H1 (cell line): ENCODE measurements around the gene NELFE. TPM values are rescaled to one million over a fixed set of nuclear protein-coding genes. Genes with fewer than 3 reads are reported as not detected.
"Not testable (repeated sequence)": the region's sequence is repeated elsewhere in the genome, so short reads cannot be mapped to it uniquely, and the experiment has no call there.

ENCODE experiments used
- CTCF ChIA-PET: fragments of 300-600 bp; sonication (Branson Sonifier 250); formaldehyde crosslinking; loops from one replicate; lab custom pipeline; 2021; ENCODE audit not compliant: partially characterized antibody; lab: Charles Lee
- POLR2A ChIA-PET: fragments of 300-600 bp; sonication (Branson Sonifier 250); formaldehyde crosslinking; loops from one replicate; lab custom pipeline; 2021; ENCODE audit warnings: inconsistent platforms; ENCODE audit not compliant: partially characterized antibody; lab: Charles Lee
- DNase-seq, 2 experiments: peaks; one replicate each; pipeline versions ENCODE4 v3.0.0 to v3.0.0-alpha.2; 2010 to 2022; ENCODE audit warnings: low spot score in 2 of 2, low read depth in 1 of 2, mixed read lengths in 1 of 2
- FAIRE-seq: peaks from 2 replicates; lab custom pipeline; 2011; peaks lifted over from hg19 to GRCh38; lab: Jason Lieb, UNC
- H2AFZ ChIP-seq: 2 replicates; pipeline ENCODE4 v1.8.1; 2012; ENCODE audit warnings: low read length, inconsistent platforms
- H2AK5ac ChIP-seq: 2 replicates; pipeline ENCODE4 v1.6.1; 2013; ENCODE audit warnings: low read depth, low read length
- H2BK120ac ChIP-seq: replicated peaks from 2 replicates; pipeline ENCODE3; 2013; ENCODE audit warnings: low read depth, low read length, inconsistent platforms
- H2BK12ac ChIP-seq: 2 replicates; pipeline ENCODE4 v1.6.1; 2013; ENCODE audit warnings: low read depth, low read length
- H2BK15ac ChIP-seq: 2 replicates; pipeline ENCODE4 v1.6.1; 2013; ENCODE audit warnings: low read length
- H2BK20ac ChIP-seq: 2 replicates; pipeline ENCODE4 v1.6.1; 2013; ENCODE audit warnings: low read length
- H2BK5ac ChIP-seq: 2 replicates; pipeline ENCODE4 v1.6.1; 2013; ENCODE audit warnings: low read depth, low read length
- H3K14ac ChIP-seq: 2 replicates; pipeline ENCODE4 v1.6.1; 2013; ENCODE audit warnings: inconsistent platforms; ENCODE audit not compliant: insufficient read length
- H3K18ac ChIP-seq: 2 replicates; pipeline ENCODE4 v1.6.1; 2013; ENCODE audit warnings: low read length; ENCODE audit errors: extremely low read depth
- H3K23ac ChIP-seq: 2 replicates; pipeline ENCODE4 v1.6.1; 2013; ENCODE audit warnings: inconsistent platforms; ENCODE audit not compliant: insufficient read length
- H3K23me2 ChIP-seq: 2 replicates; pipeline ENCODE4 v1.6.1; 2013; ENCODE audit warnings: low read depth, low read length
- H3K27ac ChIP-seq: 2 replicates; pipeline ENCODE4 v1.6.1; 2011; ENCODE audit warnings: low read depth, low read length, inconsistent platforms
- H3K27me3 ChIP-seq, 4 experiments: replicated peaks in 1 of 4; 1 replicate in 1 of 4; 2 replicates in 3 of 4; pipeline versions ENCODE4 v1.6.1 to v1.8.1; 2011 to 2013; ENCODE audit warnings: low read length in 3 of 4, mild to moderate bottlenecking in 3 of 4, inconsistent platforms in 2 of 4, mixed read lengths in 2 of 4, moderate library complexity in 1 of 4; ENCODE audit not compliant: control insufficient read depth in 3 of 4, insufficient read depth in 3 of 4; ENCODE audit errors: extremely low read depth in 1 of 4
- H3K36me3 ChIP-seq, 4 experiments: 2 replicates each; pipeline versions ENCODE4 v1.6.1 to v1.8.1; 2011 to 2013; ENCODE audit warnings: mild to moderate bottlenecking in 4 of 4, low read length in 3 of 4, moderate library complexity in 2 of 4, control low read depth in 1 of 4, inconsistent platforms in 1 of 4; ENCODE audit not compliant: insufficient read depth in 4 of 4, control insufficient read depth in 2 of 4
- H3K4ac ChIP-seq: replicated peaks from 2 replicates; pipeline ENCODE3; 2013; ENCODE audit warnings: low read length, low read depth, mixed read lengths, inconsistent platforms; ENCODE audit not compliant: insufficient read length
- H3K4me1 ChIP-seq, 4 experiments: replicated peaks in 1 of 4; 1 replicate in 1 of 4; 2 replicates in 3 of 4; pipeline versions ENCODE4 v1.6.1 to v1.8.1; 2011 to 2013; ENCODE audit warnings: low read length in 3 of 4, inconsistent platforms in 2 of 4, mixed read lengths in 1 of 4; ENCODE audit not compliant: insufficient read depth in 4 of 4, control insufficient read depth in 3 of 4
- H3K4me2 ChIP-seq, 2 experiments: 2 replicates each; pipeline versions ENCODE4 v1.6.1 to v1.8.1; 2011 to 2013; ENCODE audit warnings: low read depth in 2 of 2, low read length in 2 of 2, control low read depth in 1 of 2, inconsistent platforms in 1 of 2, mild to moderate bottlenecking in 1 of 2; ENCODE audit not compliant: insufficient read depth in 1 of 2
- H3K4me3 ChIP-seq, 4 experiments: fragments of 200-600, 300-600 bp in 1 of 4; sonication (generic), shearing (Covaris generic), sonication (Bioruptor Twin) in 1 of 4; 2 replicates each; pipeline versions ENCODE4 v1.5.1 to v1.8.1; 2011 to 2016; ENCODE audit warnings: low read length in 4 of 4, low read depth in 3 of 4, control low read depth in 2 of 4, inconsistent platforms in 2 of 4, mild to moderate bottlenecking in 2 of 4, mixed read lengths in 1 of 4, moderate library complexity in 1 of 4; ENCODE audit not compliant: insufficient read depth in 2 of 4; ENCODE audit errors: extremely low read depth in 1 of 4
- H3K56ac ChIP-seq: replicated peaks from 2 replicates; pipeline ENCODE3; 2013; ENCODE audit warnings: low read depth, mild to moderate bottlenecking, mixed read lengths, low read length, inconsistent platforms; ENCODE audit not compliant: insufficient read length
- H3K79me1 ChIP-seq: 2 replicates; pipeline ENCODE4 v1.6.1; 2013; ENCODE audit warnings: low read depth, low read length, control low read depth
- H3K79me2 ChIP-seq, 2 experiments: 2 replicates each; pipeline versions ENCODE4 v1.6.1 to v1.8.1; 2012 to 2013; ENCODE audit warnings: low read length in 2 of 2, mild to moderate bottlenecking in 2 of 2, inconsistent platforms in 1 of 2; ENCODE audit not compliant: insufficient read depth in 2 of 2, control insufficient read depth in 1 of 2
- H3K9ac ChIP-seq, 4 experiments: replicated peaks in 1 of 4; 1 replicate in 1 of 4; 2 replicates in 3 of 4; pipeline versions ENCODE4 v1.6.1 to v1.8.1; 2011 to 2013; ENCODE audit warnings: low read depth in 3 of 4, low read length in 3 of 4, control low read depth in 2 of 4, mild to moderate bottlenecking in 2 of 4, moderate library complexity in 2 of 4, inconsistent platforms in 1 of 4; ENCODE audit errors: extremely low read depth in 1 of 4
- H3K9me3 ChIP-seq, 2 experiments: 2 replicates each; pipeline versions ENCODE4 v1.6.1 to v1.8.1; 2012 to 2013; ENCODE audit warnings: mild to moderate bottlenecking in 2 of 2, moderate library complexity in 2 of 2, control low read depth in 1 of 2, inconsistent platforms in 1 of 2, low read depth in 1 of 2, low read length in 1 of 2, mixed read lengths in 1 of 2; ENCODE audit not compliant: insufficient read depth in 2 of 2
- H4K20me1 ChIP-seq, 2 experiments: replicated peaks in 1 of 2; 2 replicates each; pipeline versions ENCODE3 to v1.8.1; 2011 to 2013; ENCODE audit warnings: inconsistent platforms in 2 of 2, low read length in 2 of 2, mild to moderate bottlenecking in 1 of 2; ENCODE audit not compliant: insufficient read depth in 2 of 2, control insufficient read depth in 1 of 2
- H4K5ac ChIP-seq: 2 replicates; pipeline ENCODE4 v1.6.1; 2013; ENCODE audit warnings: low read length, low read depth, mixed read lengths, inconsistent platforms; ENCODE audit not compliant: insufficient read length
- H4K8ac ChIP-seq: 2 replicates; pipeline ENCODE4 v1.8.0; 2013; ENCODE audit warnings: mild to moderate bottlenecking, moderate library complexity, low read length, inconsistent platforms; ENCODE audit not compliant: insufficient read depth; ENCODE audit errors: extremely low read depth
- H4K91ac ChIP-seq: replicated peaks from 2 replicates; pipeline ENCODE3; 2013; ENCODE audit warnings: low read length, mixed read lengths, inconsistent platforms; ENCODE audit not compliant: insufficient read length
- WGBS, 2 experiments: shearing (Covaris generic) in 1 of 2; methylation state at CpG; one replicate each; pipeline versions ENCODE4 v1.1.6 to v1.1.7; 2013 to 2015; ENCODE audit warnings: low lambda C conversion rate in 2 of 2, mixed read lengths in 2 of 2, inconsistent platforms in 1 of 2, low coverage in 1 of 2, missing lambda C conversion rate in 1 of 2; ENCODE audit not compliant: insufficient replicate concordance in 2 of 2, insufficient coverage in 1 of 2, insufficient read length in 1 of 2; ENCODE audit errors: extremely low coverage in 1 of 2, missing lambda C conversion rate in 1 of 2; 5-methylcytosine and 5-hydroxymethylcytosine counted together
- polyA plus RNA-seq, 7 experiments: library from polyadenylated mRNA; depleted of rRNA in 3 of 7; stranded (reverse) in 5 of 7; unstranded in 2 of 7; fragments of >200 nt in 5 of 7; fragments of 200-250 nt in 2 of 7; gene quantifications; 1 replicate in 5 of 7; 2 replicates in 1 of 7; 4 replicates in 1 of 7; pipeline versions ENCODE4 v1.2.1 to v1.2.3, GENCODE V29; 2011 to 2013; ENCODE audit warnings: missing spikeins in 2 of 7, mixed read lengths in 2 of 7
- total RNA-seq: library from RNA; stranded (reverse); fragmentation: NEBNext Ultra II Directional; extraction: Animal tissue kit (Norgen Biotek cat#: 25700); gene quantifications from 2 replicates; pipeline ENCODE4 v1.2.1, GENCODE V29; 2021

The NELFE gene
- total and polyA plus RNA-seq, 2 of the 8 experiments (the other 6 are each of a cell fraction or from before 2014, with no cell fraction given) = 49.2 to 71.5 TPM

GRCh38 chr6:32005991-32006529, 47.3 kb upstream of the NELFE start:
- H3K4me3 ChIP-seq, H3K9ac ChIP-seq, H4K91ac ChIP-seq, H2AK5ac ChIP-seq, H4K20me1 ChIP-seq, H3K23me2 ChIP-seq, H4K5ac ChIP-seq, H3K79me2 ChIP-seq, H3K18ac ChIP-seq, H2BK5ac ChIP-seq, H4K8ac ChIP-seq, H2AFZ ChIP-seq, H3K36me3 ChIP-seq, H3K79me1 ChIP-seq, H3K4ac ChIP-seq, H3K27ac ChIP-seq, DNase-seq, H2BK12ac ChIP-seq, H3K27me3 ChIP-seq, H3K4me1 ChIP-seq, CTCF ChIA-PET, H3K14ac ChIP-seq, H3K23ac ChIP-seq, H3K4me2 ChIP-seq, H2BK15ac ChIP-seq, POLR2A ChIA-PET, FAIRE-seq, H3K56ac ChIP-seq, H3K9me3 ChIP-seq, H2BK120ac ChIP-seq, H2BK20ac ChIP-seq: not testable (repeated sequence)
- 79% methylated on average over 3 of the region's 8 CpGs; no CpG with 5 or more reads in 1 of the 2 experiments for WGBS, 2 experiments

- WGBS, 2 experiments = no CpG with 5 or more reads among the region's 9 CpGs
- H2AK5ac ChIP-seq, H3K18ac ChIP-seq, H3K23me2 ChIP-seq, H4K20me1 ChIP-seq, H2BK5ac ChIP-seq, H3K4ac ChIP-seq, H3K14ac ChIP-seq, H2BK120ac ChIP-seq, H3K27me3 ChIP-seq, H2AFZ ChIP-seq, H3K4me1 ChIP-seq, H3K56ac ChIP-seq, H3K9ac ChIP-seq, H2BK12ac ChIP-seq, H3K23ac ChIP-seq, H3K79me1 ChIP-seq, H4K8ac ChIP-seq, H2BK15ac ChIP-seq, H3K27ac ChIP-seq, H3K4me2 ChIP-seq, H3K36me3 ChIP-seq, H4K91ac ChIP-seq, H4K5ac ChIP-seq, CTCF ChIA-PET, H3K79me2 ChIP-seq, H2BK20ac ChIP-seq, POLR2A ChIA-PET, FAIRE-seq, H3K4me3 ChIP-seq, H3K9me3 ChIP-seq: not testable (repeated sequence)
- DNase-seq = peak in 1 of 2 experiments; percentile 22
Measured at GRCh38 chr6:32005538-32005880, 46.7 kb upstream of the NELFE start.
